HepG2 (cell line): ENCODE data around the gene CYTH1. TPM values are rescaled to one million over a fixed set of nuclear protein-coding genes. Genes with fewer than 3 reads are reported as not detected.

Source experiments
- ATAC-seq: fragments of 200-7000 bp; cut with Tn5 transposase; 3 replicates; pipeline ENCODE4 v1.9.1; 2020; ENCODE audit warnings: mild to moderate bottlenecking, moderate library complexity
- BruUV-seq: library from RNA; stranded (reverse); fragments of 400-500 nt; replicated peaks from 2 replicates; lab custom pipeline; 2021; lab: Mats Ljungman, UMichigan
- CTCF ChIA-PET: fragments of 300-600 bp; formaldehyde crosslinking; extraction: SDS; loops from one replicate; lab custom pipeline; 2021; ENCODE audit warnings: low total read pairs, inconsistent platforms, low intra/inter-chr PET ratio; lab: Yijun Ruan, JAX
- POLR2A ChIA-PET: fragments of 350-600 bp; sonication (Branson Sonifier 250); formaldehyde crosslinking; loops from one replicate; lab custom pipeline; 2020; ENCODE audit warnings: antibody characterized with exemption, inconsistent platforms; lab: Yijun Ruan, JAX
- DNase-seq: peaks from one replicate; pipeline ENCODE4 v3.0.0-alpha.2; 2015; ENCODE audit warnings: low spot score
- FAIRE-seq: peaks from 3 replicates; lab custom pipeline; 2011; peaks lifted over from hg19 to GRCh38; lab: Jason Lieb, UNC
- H2AFZ ChIP-seq: one replicate; pipeline ENCODE4 v1.6.1; 2011; ENCODE audit warnings: low read length, inconsistent platforms
- H3K27ac ChIP-seq: fragments of 300-600 bp; 3 replicates; pipeline ENCODE4 v1.8.0; 2011; ENCODE audit warnings: mixed run types, mild to moderate bottlenecking, mixed read lengths, low read length, inconsistent platforms; ENCODE audit not compliant: insufficient read depth; ENCODE audit errors: extremely low read length
- H3K27me3 ChIP-seq, 2 experiments: fragments of 200-600 bp in 1 of 2; 2 replicates in 1 of 2; 3 replicates in 1 of 2; pipeline versions ENCODE4 v1.6.0 to v1.8.0; 2011; ENCODE audit warnings: low read length in 2 of 2, mild to moderate bottlenecking in 2 of 2, moderate library complexity in 2 of 2, inconsistent platforms in 1 of 2; ENCODE audit not compliant: insufficient read depth in 2 of 2, control insufficient read depth in 1 of 2
- H3K36me3 ChIP-seq, 2 experiments: fragments of 200-600 bp in 1 of 2; replicated peaks in 1 of 2; 2 replicates in 1 of 2; 3 replicates in 1 of 2; pipeline versions ENCODE4 v1.5.1 to v1.8.0; 2011; ENCODE audit warnings: low read length in 2 of 2, inconsistent platforms in 1 of 2; ENCODE audit not compliant: insufficient read depth in 2 of 2, control insufficient read depth in 1 of 2
- H3K4me1 ChIP-seq: 2 replicates; pipeline ENCODE4 v1.5.1; 2012; ENCODE audit warnings: low read length, inconsistent platforms; ENCODE audit not compliant: insufficient read depth
- H3K4me2 ChIP-seq: 2 replicates; pipeline ENCODE4 v1.6.0; 2011; ENCODE audit warnings: low read depth, low read length, inconsistent platforms
- H3K4me3 ChIP-seq, 3 experiments: fragments of 200-600 bp in 1 of 3; sonication (generic), shearing (Covaris generic) in 1 of 3; replicated peaks in 1 of 3; 2 replicates each; pipeline ENCODE4 v1.5.1; 2011 to 2016; ENCODE audit warnings: low read length in 3 of 3, inconsistent platforms in 2 of 3, low read depth in 2 of 3, mild to moderate bottlenecking in 2 of 3, control low read depth in 1 of 3, mixed read lengths in 1 of 3; ENCODE audit not compliant: insufficient read depth in 1 of 3
- H3K79me2 ChIP-seq: one replicate; pipeline ENCODE4 v1.6.1; 2011; ENCODE audit warnings: low read length, inconsistent platforms; ENCODE audit not compliant: insufficient read depth
- H3K9ac ChIP-seq: 2 replicates; pipeline ENCODE4 v1.6.0; 2011; ENCODE audit warnings: mild to moderate bottlenecking, low read depth, low read length, inconsistent platforms; ENCODE audit not compliant: insufficient read depth
- H3K9me3 ChIP-seq: 2 replicates; pipeline ENCODE4 v1.5.1; 2012; ENCODE audit warnings: mild to moderate bottlenecking, low read length
- H4K20me1 ChIP-seq: 2 replicates; pipeline ENCODE4 v1.6.0; 2011; ENCODE audit warnings: inconsistent platforms, mild to moderate bottlenecking, low read length, moderate library complexity; ENCODE audit not compliant: insufficient read depth
- LCORL ChIP-seq, 2 experiments: fragments of 450-650 bp in 1 of 2; sonication (generic) in 1 of 2; formaldehyde crosslinking in 1 of 2; IDR thresholded peaks; 2 replicates each; pipeline versions ENCODE4 v1.5.0 to v1.6.1; 2017 to 2020; ENCODE audit warnings: antibody characterized with exemption in 1 of 2, missing genetic modification reagents in 1 of 2
- ZBTB4 ChIP-seq: sonication (generic); formaldehyde crosslinking; IDR thresholded peaks from 2 replicates; pipeline ENCODE4 v1.4.0; 2020; ENCODE audit warnings: missing genetic modification reagents, mild to moderate bottlenecking, borderline replicate concordance
- ZNF382 ChIP-seq: sonication (generic); formaldehyde crosslinking; IDR thresholded peaks from 2 replicates; pipeline ENCODE4 v1.5.0; 2020; ENCODE audit warnings: missing genetic modification reagents, mild to moderate bottlenecking, borderline replicate concordance
- WGBS: methylation state at CpG from one replicate; pipeline ENCODE4 v1.1.6; 2017; ENCODE audit warnings: low lambda C conversion rate; 5-methylcytosine and 5-hydroxymethylcytosine counted together
- in situ Hi-C: cut with HindIII; loops from 2 replicates; pipeline ENCODE4 v1.10.0; 2017; ENCODE audit warnings: low pct_unique_long_range_greater_than_20kb; ENCODE audit not compliant: extremely low pct_ligation_motif_present
- intact Hi-C: fragments of 100-400 bp; cut with micrococcal nuclease; formaldehyde crosslinking; loops from one replicate; pipeline ENCODE4 v1.10.0; 2022; ENCODE audit not compliant: unreplicated experiment
- polyA plus RNA-seq, 8 experiments: library from polyadenylated mRNA; depleted of rRNA in 3 of 8; stranded (reverse) in 7 of 8; unstranded in 1 of 8; fragments of >200 nt; fragmentation: Illumina TruSeq in 4 of 8; extraction: Trizol in 4 of 8; gene quantifications; 2 replicates each; pipeline versions ENCODE4 v1.2.1 to v1.2.3, GENCODE V29; 2011 to 2016; ENCODE audit warnings: low read depth in 4 of 8, missing spikeins in 1 of 8, mixed read lengths in 1 of 8; ENCODE audit not compliant: insufficient read depth in 1 of 8
- total RNA-seq, 5 experiments: library from RNA; depleted of rRNA; stranded (reverse); fragments of >200 nt; fragmentation: Illumina TruSeq; extraction: Trizol; gene quantifications; 2 replicates each; pipeline ENCODE4 v1.2.3, GENCODE V29; 2016; ENCODE audit warnings: low read depth in 1 of 5
- TF ChIP-seq, protein P1 (sequence below): sonication (generic); formaldehyde crosslinking; IDR thresholded peaks from 2 replicates; pipeline ENCODE4 v1.4.0; 2020; ENCODE audit warnings: missing genetic modification reagents

The CYTH1 gene
- total and polyA plus RNA-seq, 2 of the 13 experiments (the other 11 are each of a cell fraction or from before 2014, with no cell fraction given): 20.1 to 48.9 TPM

- TF ChIP-seq LCORL (IDR thresholded peaks at IDR 0.05) (no peak), LCORL (CRISPR knock-in tag; IDR thresholded peaks at IDR 0.05) (no peak)
These were observed 55.0 kb downstream of the CYTH1 start (continued) for GRCh38 chr17:78727057-78727456.

- intact Hi-C loops (no loop called here), in situ Hi-C loops (no loop called here)
- no TSS peak for BruUV-seq
- CTCF ChIA-PET: no interaction called here
- Histone ChIP-seq H3K79me2 (peaks cover 64% of the 10 kb centered on the region), H3K4me3 (no peak overlapping the region), H3K27ac (no peak overlapping the region), H3K9me3 (no peaks in the 10 kb centered on the region), H4K20me1 (peaks cover 50% of the 10 kb centered on the region), H3K4me1 (peaks cover 47% of the 10 kb centered on the region), H3K36me3 (no peaks in the 10 kb centered on the region), H3K27me3 (no peaks in the 10 kb centered on the region), H3K4me2 (no peak overlapping the region), H3K9ac (no peak overlapping the region), H2AFZ (no peak overlapping the region)
- TF ChIP-seq, protein P1, sequence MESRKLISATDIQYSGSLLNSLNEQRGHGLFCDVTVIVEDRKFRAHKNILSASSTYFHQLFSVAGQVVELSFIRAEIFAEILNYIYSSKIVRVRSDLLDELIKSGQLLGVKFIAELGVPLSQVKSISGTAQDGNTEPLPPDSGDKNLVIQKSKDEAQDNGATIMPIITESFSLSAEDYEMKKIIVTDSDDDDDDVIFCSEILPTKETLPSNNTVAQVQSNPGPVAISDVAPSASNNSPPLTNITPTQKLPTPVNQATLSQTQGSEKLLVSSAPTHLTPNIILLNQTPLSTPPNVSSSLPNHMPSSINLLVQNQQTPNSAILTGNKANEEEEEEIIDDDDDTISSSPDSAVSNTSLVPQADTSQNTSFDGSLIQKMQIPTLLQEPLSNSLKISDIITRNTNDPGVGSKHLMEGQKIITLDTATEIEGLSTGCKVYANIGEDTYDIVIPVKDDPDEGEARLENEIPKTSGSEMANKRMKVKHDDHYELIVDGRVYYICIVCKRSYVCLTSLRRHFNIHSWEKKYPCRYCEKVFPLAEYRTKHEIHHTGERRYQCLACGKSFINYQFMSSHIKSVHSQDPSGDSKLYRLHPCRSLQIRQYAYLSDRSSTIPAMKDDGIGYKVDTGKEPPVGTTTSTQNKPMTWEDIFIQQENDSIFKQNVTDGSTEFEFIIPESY (CRISPR knock-in tag): 0 out of 2 replicates have a peak, but pooled peaks have one; percentile 22
- TF ChIP-seq ZBTB4 (CRISPR knock-in tag) (0 out of 2 replicates have a peak, but pooled peaks have one; percentile 59), ZNF382 (CRISPR knock-in tag) (no peak)
- DNase-seq (no peak), ATAC-seq (no peak), FAIRE-seq (no peak)
- 95% methylated on average over 13 of the region's 13 CpGs for WGBS
- POLR2A ChIA-PET: interaction anchor here (1.2 kb wide), 1 partner anchor 9 kb away, joined by 3 read pairs; no protein-coding TSS in a partner anchor
These were observed 55.6 kb downstream of the CYTH1 start for GRCh38 chr17:78726513-78726912.
